GM21360 (cell line): Measurements from ENCODE around the gene FBXL16.

ENCODE experiments used
- ATAC-seq: cut with Tn5 transposase; IDR thresholded peaks from one replicate; pipeline ENCODE4 v1.9.1; 2021; ENCODE audit warnings: mild to moderate bottlenecking, moderate library complexity; ENCODE audit not compliant: unreplicated experiment

The FBXL16 gene

DNA sequence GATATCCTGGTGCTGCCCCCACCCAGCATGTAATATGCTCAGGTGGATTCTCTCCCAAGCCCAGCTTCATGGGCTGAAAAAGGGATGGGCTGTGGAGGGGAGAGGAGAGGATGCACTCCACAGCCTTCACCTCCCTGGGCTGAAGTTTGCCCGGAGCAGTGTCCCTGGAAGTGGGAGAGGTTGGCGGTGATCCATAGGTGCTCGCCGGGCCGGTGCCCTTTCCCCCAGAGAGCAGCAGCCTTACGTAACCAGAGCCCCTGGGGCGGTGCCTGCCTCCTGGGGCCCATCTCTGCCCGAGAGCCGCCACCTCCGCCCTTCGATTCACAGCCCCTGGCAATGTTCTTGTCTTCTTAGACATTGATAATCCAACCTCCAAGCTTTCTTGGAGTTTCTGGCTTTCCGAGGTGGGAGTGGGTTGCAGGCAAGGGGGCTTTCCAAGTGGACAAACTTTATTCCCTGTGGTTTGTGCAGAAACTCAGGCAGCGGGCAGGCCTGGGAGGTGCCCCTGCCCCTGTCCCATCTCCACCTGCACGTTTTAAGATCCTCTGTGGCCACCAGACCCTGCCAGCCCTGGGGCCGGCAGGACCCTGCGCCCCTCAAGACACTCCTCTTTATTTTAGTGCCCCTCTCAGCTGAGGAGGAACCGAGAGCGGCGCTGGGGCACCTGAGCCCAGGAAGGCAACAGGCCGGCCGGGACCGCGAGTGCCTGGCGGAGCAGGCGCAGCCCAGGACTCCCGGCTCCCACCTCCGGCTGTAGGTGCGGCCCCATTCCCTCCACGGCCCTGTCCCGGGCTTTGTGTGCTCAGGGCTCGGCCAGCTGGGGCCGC, 59.5 kb downstream of the FBXL16 start:
- ATAC-seq, result no peak

DNA sequence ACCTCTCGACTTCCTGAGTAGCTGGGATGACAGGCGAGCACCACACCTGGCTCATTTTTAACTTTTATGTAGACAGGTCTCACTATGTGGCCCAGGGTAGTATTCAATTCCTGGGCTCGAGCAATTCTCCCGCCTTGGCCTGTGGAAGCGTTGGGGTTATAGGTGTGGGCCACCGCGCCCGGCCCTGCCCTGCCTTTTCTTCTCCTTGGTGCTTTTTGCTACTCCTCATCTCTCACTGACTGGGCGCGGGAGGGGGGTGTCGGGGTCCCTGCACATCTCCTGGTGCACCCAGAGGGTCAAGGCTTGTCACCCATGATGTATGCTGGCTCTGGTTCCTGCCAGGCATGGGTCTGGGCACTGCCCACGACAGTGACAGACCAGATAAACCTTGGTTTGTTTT, 61.0 kb downstream of the FBXL16 start:
- ATAC-seq, result no peak

GRCh38 chr16:643050-643368, 62.6 kb downstream of the FBXL16 start:
- ATAC-seq, result no peak
